ENCODE measurements around the gene RSPO3. TPM values are rescaled to one million over a fixed set of nuclear protein-coding genes. Genes with fewer than 3 reads are reported as not detected.

RSPO3 gene
- total and polyA plus RNA-seq, 9 of the 15 experiments (the other 6 are each of a cell fraction or from before 2014, with no cell fraction given): not detected

DNA sequence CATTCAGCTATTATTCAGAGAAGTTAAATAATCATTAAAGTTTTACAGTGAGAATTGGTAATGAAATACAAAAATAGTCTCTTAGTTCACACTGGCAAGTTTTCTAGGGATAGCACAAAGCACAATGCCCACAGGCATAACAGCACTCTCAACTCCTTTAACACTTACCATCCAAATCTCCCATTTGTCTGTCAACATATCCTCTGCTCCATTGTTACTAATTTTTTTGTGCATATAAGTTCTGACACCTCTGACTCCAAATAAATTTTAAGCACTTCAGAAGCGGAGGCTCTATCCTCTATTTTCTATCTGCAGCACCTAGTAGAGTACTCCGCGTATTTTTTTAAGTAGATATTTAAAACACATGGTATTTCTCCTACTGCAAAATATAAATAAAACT is 15.6 kb upstream of the RSPO3 start (continued):
- TF ChIP-seq, protein P1, sequence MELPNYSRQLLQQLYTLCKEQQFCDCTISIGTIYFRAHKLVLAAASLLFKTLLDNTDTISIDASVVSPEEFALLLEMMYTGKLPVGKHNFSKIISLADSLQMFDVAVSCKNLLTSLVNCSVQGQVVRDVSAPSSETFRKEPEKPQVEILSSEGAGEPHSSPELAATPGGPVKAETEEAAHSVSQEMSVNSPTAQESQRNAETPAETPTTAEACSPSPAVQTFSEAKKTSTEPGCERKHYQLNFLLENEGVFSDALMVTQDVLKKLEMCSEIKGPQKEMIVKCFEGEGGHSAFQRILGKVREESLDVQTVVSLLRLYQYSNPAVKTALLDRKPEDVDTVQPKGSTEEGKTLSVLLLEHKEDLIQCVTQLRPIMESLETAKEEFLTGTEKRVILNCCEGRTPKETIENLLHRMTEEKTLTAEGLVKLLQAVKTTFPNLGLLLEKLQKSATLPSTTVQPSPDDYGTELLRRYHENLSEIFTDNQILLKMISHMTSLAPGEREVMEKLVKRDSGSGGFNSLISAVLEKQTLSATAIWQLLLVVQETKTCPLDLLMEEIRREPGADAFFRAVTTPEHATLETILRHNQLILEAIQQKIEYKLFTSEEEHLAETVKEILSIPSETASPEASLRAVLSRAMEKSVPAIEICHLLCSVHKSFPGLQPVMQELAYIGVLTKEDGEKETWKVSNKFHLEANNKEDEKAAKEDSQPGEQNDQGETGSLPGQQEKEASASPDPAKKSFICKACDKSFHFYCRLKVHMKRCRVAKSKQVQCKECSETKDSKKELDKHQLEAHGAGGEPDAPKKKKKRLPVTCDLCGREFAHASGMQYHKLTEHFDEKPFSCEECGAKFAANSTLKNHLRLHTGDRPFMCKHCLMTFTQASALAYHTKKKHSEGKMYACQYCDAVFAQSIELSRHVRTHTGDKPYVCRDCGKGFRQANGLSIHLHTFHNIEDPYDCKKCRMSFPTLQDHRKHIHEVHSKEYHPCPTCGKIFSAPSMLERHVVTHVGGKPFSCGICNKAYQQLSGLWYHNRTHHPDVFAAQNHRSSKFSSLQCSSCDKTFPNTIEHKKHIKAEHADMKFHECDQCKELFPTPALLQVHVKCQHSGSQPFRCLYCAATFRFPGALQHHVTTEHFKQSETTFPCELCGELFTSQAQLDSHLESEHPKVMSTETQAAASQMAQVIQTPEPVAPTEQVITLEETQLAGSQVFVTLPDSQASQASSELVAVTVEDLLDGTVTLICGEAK (IDR thresholded peaks at IDR 0.05): no peak
- TF ChIP-seq, protein P1 (CRISPR knock-in tag; IDR thresholded peaks at IDR 0.05): no peak
- TF ChIP-seq PCBP1 (IDR thresholded peaks at IDR 0.05; ENCODE audit: low read depth, low read length, poor library complexity, severe bottlenecking): no peak

Data from K562 (cell line).